K562 (cell line): ENCODE measurements around the gene DLGAP1. TPM values are rescaled to one million over a fixed set of nuclear protein-coding genes. Genes with fewer than 3 reads are reported as not detected.
A peak's percentile ranks its signal among the peaks of the same experiment; 100 is the strongest.

Source experiments
- ARID1B ChIP-seq: fragments of 450-650 bp; IDR thresholded peaks from 2 replicates; pipeline ENCODE4 v1.6.1; 2016; ENCODE audit warnings: antibody characterized with exemption, mild to moderate bottlenecking, inconsistent platforms
- ARNT ChIP-seq, 2 experiments: fragments of 450-650 bp; IDR thresholded peaks; 2 replicates each; pipeline ENCODE4 v1.6.1; 2016; ENCODE audit warnings: mild to moderate bottlenecking in 1 of 2
- ATF3 ChIP-seq, 2 experiments: fragments of 450-650 bp in 1 of 2; sonication (generic) in 1 of 2; formaldehyde crosslinking in 1 of 2; IDR thresholded peaks in 1 of 2; conservative IDR thresholded peaks in 1 of 2; 2 replicates each; pipeline versions ENCODE4 v1.6.1 to v1.8.1; 2016 to 2023; ENCODE audit warnings: mild to moderate bottlenecking in 2 of 2, moderate library complexity in 2 of 2, inconsistent platforms in 1 of 2, missing genetic modification reagents in 1 of 2
- ATF7 ChIP-seq: fragments of 450-650 bp; IDR thresholded peaks from 2 replicates; pipeline ENCODE4 v1.7.1; 2014; ENCODE audit warnings: mild to moderate bottlenecking, moderate library complexity
- BACH1 ChIP-seq: fragments of 200-800 bp; sonication (Bioruptor generic); IDR thresholded peaks from 2 replicates; pipeline ENCODE4 v1.6.1; 2016; ENCODE audit warnings: missing genetic modification characterization, missing compliant biosample characterization
- CREB5 ChIP-seq: fragments of 250-450 bp; sonication (Bioruptor Pico); IDR thresholded peaks from 2 replicates; pipeline ENCODE4 v1.5.0; 2020; ENCODE audit warnings: mild to moderate bottlenecking
- FOSL1 ChIP-seq: fragments of 200-800 bp; sonication (Bioruptor generic); conservative IDR thresholded peaks from 2 replicates; pipeline ENCODE4 v1.6.1; 2016; ENCODE audit warnings: missing genetic modification characterization, missing compliant biosample characterization
- HES1 ChIP-seq: fragments of 450-650 bp; IDR thresholded peaks from 2 replicates; pipeline ENCODE4 v1.6.1; 2016; ENCODE audit warnings: low read depth, mild to moderate bottlenecking, moderate library complexity
- KDM4B ChIP-seq, 2 experiments: fragments of 450-650 bp in 1 of 2; sonication (generic) in 1 of 2; IDR thresholded peaks; 2 replicates each; pipeline ENCODE4 v1.6.1; 2016 to 2017; ENCODE audit warnings: borderline replicate concordance in 2 of 2, antibody characterized with exemption in 1 of 2, low read depth in 1 of 2, mild to moderate bottlenecking in 1 of 2
- MAFK ChIP-seq: IDR thresholded peaks from 2 replicates; pipeline ENCODE4 v1.6.1; 2011; ENCODE audit warnings: low read length, improper control_type of control experiment
- MAZ ChIP-seq, 2 experiments: fragments of 450-650 bp in 1 of 2; sonication (generic) in 1 of 2; formaldehyde crosslinking; IDR thresholded peaks in 1 of 2; conservative IDR thresholded peaks in 1 of 2; 2 replicates each; pipeline versions ENCODE4 v1.4.0 to v1.5.0; 2020; ENCODE audit warnings: mild to moderate bottlenecking in 1 of 2, missing genetic modification reagents in 1 of 2
- MCM3 ChIP-seq: fragments of 450-650 bp; IDR thresholded peaks from 2 replicates; pipeline ENCODE4 v1.6.1; 2016
- NFE2L1 ChIP-seq: fragments of 450-650 bp; IDR thresholded peaks from 2 replicates; pipeline ENCODE4 v1.6.1; 2016; ENCODE audit warnings: missing genetic modification characterization, low read depth, mild to moderate bottlenecking, missing compliant biosample characterization, moderate library complexity, borderline replicate concordance
- POLR2G ChIP-seq: fragments of 200-400 bp; formaldehyde crosslinking; IDR thresholded peaks from 2 replicates; pipeline ENCODE4 v1.6.1; 2017; ENCODE audit warnings: low read depth, mild to moderate bottlenecking, antibody characterized with exemption, low read length, moderate library complexity
- RAD21 ChIP-seq, 2 experiments: fragments of 250-450 bp in 1 of 2; fragments of 450-650 bp in 1 of 2; sonication (Bioruptor Pico) in 1 of 2; formaldehyde crosslinking in 1 of 2; IDR thresholded peaks in 1 of 2; conservative IDR thresholded peaks in 1 of 2; 2 replicates each; pipeline versions ENCODE4 v1.4.0 to v1.8.0; 2020 to 2022; ENCODE audit warnings: mild to moderate bottlenecking in 2 of 2, moderate library complexity in 1 of 2
- SAFB2 ChIP-seq: fragments of 200-400 bp; formaldehyde crosslinking; IDR thresholded peaks from 2 replicates; pipeline ENCODE4 v1.6.1; 2018; ENCODE audit warnings: borderline replicate concordance, low read length, low read depth, moderate library complexity; ENCODE audit not compliant: severe bottlenecking
- SMAD4 ChIP-seq: fragments of 250-450 bp; sonication (Bioruptor Pico); conservative IDR thresholded peaks from 2 replicates; pipeline ENCODE4 v1.8.0; 2021; ENCODE audit warnings: inconsistent platforms, mild to moderate bottlenecking, moderate library complexity
- SMC3 ChIP-seq: conservative IDR thresholded peaks from 2 replicates; pipeline ENCODE4 v1.6.1; 2011; ENCODE audit warnings: low read depth, low read length, improper control_type of control experiment; ENCODE audit not compliant: insufficient read depth
- TAL1 ChIP-seq: fragments of 450-650 bp; IDR thresholded peaks from 2 replicates; pipeline ENCODE4 v1.6.1; 2016; ENCODE audit warnings: mild to moderate bottlenecking
- ZNF695 ChIP-seq: fragments of 450-650 bp; formaldehyde crosslinking; IDR thresholded peaks from 2 replicates; pipeline ENCODE4 v1.4.0; 2020; ENCODE audit warnings: mild to moderate bottlenecking, moderate library complexity
- polyA plus RNA-seq, 8 experiments: library from polyadenylated mRNA; depleted of rRNA in 4 of 8; stranded (reverse) in 5 of 8; unstranded in 3 of 8; fragments of >200 nt; fragmentation: Nextera tagmentation in 2 of 8; fragmentation: Illumina TruSeq in 1 of 8; extraction: Ambion mirVana in 2 of 8; extraction: Trizol in 1 of 8; gene quantifications; 2 replicates each; pipeline versions ENCODE4 v1.2.1 to v1.2.3, GENCODE V29; 2011 to 2014; ENCODE audit warnings: inconsistent platforms in 1 of 8, missing spikeins in 1 of 8
- total RNA-seq, 7 experiments: library from RNA; depleted of rRNA in 6 of 7; stranded (reverse); fragments of >200 nt in 6 of 7; fragmentation: Illumina TruSeq in 2 of 7; extraction: Trizol in 2 of 7; gene quantifications; 2 replicates each; pipeline versions ENCODE4 v1.2.1 to v1.2.3, GENCODE V29; 2011 to 2021; ENCODE audit warnings: low replicate concordance in 1 of 7
- TF ChIP-seq, protein P1 (sequence below), 2 experiments: fragments of 450-650 bp in 1 of 2; IDR thresholded peaks; 2 replicates each; pipeline ENCODE4 v1.6.1; 2011 to 2017; ENCODE audit warnings: low read depth in 2 of 2, antibody characterized with exemption in 1 of 2, borderline replicate concordance in 1 of 2, low read length in 1 of 2, mild to moderate bottlenecking in 1 of 2, mixed read lengths in 1 of 2; ENCODE audit not compliant: control insufficient read depth in 1 of 2

Gene DLGAP1
- total and polyA plus RNA-seq, 9 of the 15 experiments (the other 6 are each of a cell fraction or from before 2014, with no cell fraction given): 0.04 to 0.22 (median 0.08) TPM

GRCh38 chr18:3481696-3482210, 973.4 kb downstream of the DLGAP1 start (continued):
- TF ChIP-seq SMC3: 0 out of 2 replicates have a peak, but pooled peaks have one; percentile 21
- no peak for TF ChIP-seq CREB5 (CRISPR knock-in tag)
- no peak; the same call in 1 of the 2 replicates for TF ChIP-seq MAFK
- TF ChIP-seq POLR2G: no peak
- TF ChIP-seq TAL1: peak; percentile 25; the same call in 1 of the 2 replicates
- no peak for TF ChIP-seq KDM4B (IDR thresholded peaks at IDR 0.05; ENCODE audit: borderline replicate concordance in 2 of 2, low read depth in 1 of 2)
- peak; percentile 60 for TF ChIP-seq ARID1B
- TF ChIP-seq FOSL1 (tag): 0 out of 2 replicates have a peak, but pooled peaks have one; percentile 21
- TF ChIP-seq, protein P1, sequence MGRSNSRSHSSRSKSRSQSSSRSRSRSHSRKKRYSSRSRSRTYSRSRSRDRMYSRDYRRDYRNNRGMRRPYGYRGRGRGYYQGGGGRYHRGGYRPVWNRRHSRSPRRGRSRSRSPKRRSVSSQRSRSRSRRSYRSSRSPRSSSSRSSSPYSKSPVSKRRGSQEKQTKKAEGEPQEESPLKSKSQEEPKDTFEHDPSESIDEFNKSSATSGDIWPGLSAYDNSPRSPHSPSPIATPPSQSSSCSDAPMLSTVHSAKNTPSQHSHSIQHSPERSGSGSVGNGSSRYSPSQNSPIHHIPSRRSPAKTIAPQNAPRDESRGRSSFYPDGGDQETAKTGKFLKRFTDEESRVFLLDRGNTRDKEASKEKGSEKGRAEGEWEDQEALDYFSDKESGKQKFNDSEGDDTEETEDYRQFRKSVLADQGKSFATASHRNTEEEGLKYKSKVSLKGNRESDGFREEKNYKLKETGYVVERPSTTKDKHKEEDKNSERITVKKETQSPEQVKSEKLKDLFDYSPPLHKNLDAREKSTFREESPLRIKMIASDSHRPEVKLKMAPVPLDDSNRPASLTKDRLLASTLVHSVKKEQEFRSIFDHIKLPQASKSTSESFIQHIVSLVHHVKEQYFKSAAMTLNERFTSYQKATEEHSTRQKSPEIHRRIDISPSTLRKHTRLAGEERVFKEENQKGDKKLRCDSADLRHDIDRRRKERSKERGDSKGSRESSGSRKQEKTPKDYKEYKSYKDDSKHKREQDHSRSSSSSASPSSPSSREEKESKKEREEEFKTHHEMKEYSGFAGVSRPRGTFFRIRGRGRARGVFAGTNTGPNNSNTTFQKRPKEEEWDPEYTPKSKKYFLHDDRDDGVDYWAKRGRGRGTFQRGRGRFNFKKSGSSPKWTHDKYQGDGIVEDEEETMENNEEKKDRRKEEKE (IDR thresholded peaks at IDR 0.05; ENCODE audit: borderline replicate concordance in 1 of 2, control insufficient read depth in 1 of 2, low read depth in 2 of 2, low read length in 1 of 2): no peak
- TF ChIP-seq ATF3 (IDR thresholded peaks at IDR 0.05): peak; percentile 76
- no peak for TF ChIP-seq ATF3 (CRISPR knock-in tag; conservative IDR thresholded peaks at IDR 0.05)
- no peak for TF ChIP-seq ZNF695 (CRISPR knock-in tag)
- TF ChIP-seq ARNT (IDR thresholded peaks at IDR 0.05): 0 out of 4 replicates have a peak, but pooled peaks of 1 of the 2 experiments have one; percentile 44
- TF ChIP-seq ATF7: peak; percentile 68; the same call in 1 of the 2 replicates
- TF ChIP-seq HES1: no peak
- TF ChIP-seq BACH1: no peak
- TF ChIP-seq MAZ (CRISPR knock-in tag; conservative IDR thresholded peaks at IDR 0.05 in 1 of 2, IDR thresholded peaks at IDR 0.05 in 1 of 2): peak in 1 of 2 experiments; percentile 61; a peak in 2 of 4 replicates
- peak; percentile 47 to 69 for TF ChIP-seq RAD21 (CRISPR knock-in tag; conservative IDR thresholded peaks at IDR 0.05 in 1 of 2, IDR thresholded peaks at IDR 0.05 in 1 of 2)
- no peak for TF ChIP-seq SAFB2
- TF ChIP-seq MCM3: no peak
- TF ChIP-seq NFE2L1 (tag): no peak
- TF ChIP-seq SMAD4 (CRISPR knock-in tag): no peak
